Measurements from ENCODE around the gene MRPS14.

- TF ChIP-seq CTCF (IDR thresholded peaks at IDR 0.05; ENCODE audit: poor library complexity, severe bottlenecking) = no peak
- no peak for TF ChIP-seq RAD21 (conservative IDR thresholded peaks at IDR 0.05)
- no peak for TF ChIP-seq POLR2AphosphoS5 (IDR thresholded peaks at IDR 0.05)
- no peak for TF ChIP-seq TAF1 (IDR thresholded peaks at IDR 0.05; ENCODE audit: low read depth)
- no peak for TF ChIP-seq MXI1 (conservative IDR thresholded peaks at IDR 0.05; ENCODE audit: poor library complexity, severe bottlenecking)
- no peak for TF ChIP-seq EP300 (conservative IDR thresholded peaks at IDR 0.05; ENCODE audit: poor library complexity, severe bottlenecking)
- no peak for TF ChIP-seq EZH2 (IDR thresholded peaks at IDR 0.05; ENCODE audit: borderline replicate concordance, insufficient read depth, low read length, poor library complexity, severe bottlenecking)
- TF ChIP-seq SMC3 (conservative IDR thresholded peaks at IDR 0.05; ENCODE audit: poor library complexity) = no peak
Measured at GRCh38 chr1:175042650-175043049, 19.4 kb upstream of the MRPS14 start.

Data from neural cell (in vitro differentiated cells).